ENCODE data around the gene PDK2. TPM values are rescaled to one million over a fixed set of nuclear protein-coding genes. Genes with fewer than 3 reads are reported as not detected.

Gene PDK2
- total and polyA plus RNA-seq, 9 of the 15 experiments (the other 6 are each of a cell fraction or from before 2014, with no cell fraction given) = 0.03 to 2.5 (median 1.4) TPM

DNA sequence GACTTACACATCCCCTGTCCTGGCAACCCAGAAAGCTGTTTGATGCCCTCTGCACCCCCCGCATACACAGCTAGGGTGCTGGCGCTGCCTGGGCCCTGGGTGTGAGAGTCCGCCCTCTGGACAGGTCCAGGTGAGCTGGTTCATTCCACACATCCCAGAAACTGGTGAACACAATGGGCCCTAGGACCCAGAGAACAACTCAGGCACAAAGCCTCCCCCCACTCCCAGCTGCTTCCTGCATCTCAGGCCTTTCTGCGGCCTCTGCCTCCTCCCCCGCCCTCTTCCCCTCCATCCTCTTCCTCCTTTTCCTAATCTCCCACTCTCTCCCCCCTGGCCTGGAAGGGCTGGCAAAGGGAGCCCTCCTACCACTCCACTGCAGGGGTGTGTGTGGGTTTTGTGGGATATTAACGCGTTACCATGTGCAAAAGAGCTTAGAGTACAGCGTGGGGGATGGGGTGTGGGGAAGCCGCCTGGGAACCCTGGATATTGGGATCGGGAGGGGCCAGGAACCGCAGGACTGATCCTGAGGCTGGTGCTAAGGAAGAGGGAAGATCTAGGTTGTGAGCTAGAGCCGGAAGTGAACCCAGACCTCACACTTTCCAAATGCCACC is 56.9 kb downstream of the PDK2 start (continued):
- TF ChIP-seq PCBP2 (IDR thresholded peaks at IDR 0.05; ENCODE audit: low read depth, low read length, poor library complexity, severe bottlenecking) = no peak
- peak; percentile 90 for TF ChIP-seq DACH1 (IDR thresholded peaks at IDR 0.05; ENCODE audit: partially characterized antibody)
- no peak for TF ChIP-seq PPARD (CRISPR knock-in tag; IDR thresholded peaks at IDR 0.05)
- 0 out of 2 replicates have a peak, but pooled peaks have one; percentile 31 for TF ChIP-seq OTX1 (CRISPR knock-in tag; IDR thresholded peaks at IDR 0.05)
- TF ChIP-seq, protein P1, sequence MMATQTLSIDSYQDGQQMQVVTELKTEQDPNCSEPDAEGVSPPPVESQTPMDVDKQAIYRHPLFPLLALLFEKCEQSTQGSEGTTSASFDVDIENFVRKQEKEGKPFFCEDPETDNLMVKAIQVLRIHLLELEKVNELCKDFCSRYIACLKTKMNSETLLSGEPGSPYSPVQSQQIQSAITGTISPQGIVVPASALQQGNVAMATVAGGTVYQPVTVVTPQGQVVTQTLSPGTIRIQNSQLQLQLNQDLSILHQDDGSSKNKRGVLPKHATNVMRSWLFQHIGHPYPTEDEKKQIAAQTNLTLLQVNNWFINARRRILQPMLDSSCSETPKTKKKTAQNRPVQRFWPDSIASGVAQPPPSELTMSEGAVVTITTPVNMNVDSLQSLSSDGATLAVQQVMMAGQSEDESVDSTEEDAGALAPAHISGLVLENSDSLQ (IDR thresholded peaks at IDR 0.05) = no peak
- no peak for TF ChIP-seq SAP30 (IDR thresholded peaks at IDR 0.05; ENCODE audit: borderline replicate concordance, insufficient read depth, low read depth, low read length, poor library complexity, severe bottlenecking)
- TF ChIP-seq CSDE1 (IDR thresholded peaks at IDR 0.05) = no peak; a peak in 1 of 4 replicates
- no peak for TF ChIP-seq ZNF695 (CRISPR knock-in tag; IDR thresholded peaks at IDR 0.05)
- TF ChIP-seq, protein P2, sequence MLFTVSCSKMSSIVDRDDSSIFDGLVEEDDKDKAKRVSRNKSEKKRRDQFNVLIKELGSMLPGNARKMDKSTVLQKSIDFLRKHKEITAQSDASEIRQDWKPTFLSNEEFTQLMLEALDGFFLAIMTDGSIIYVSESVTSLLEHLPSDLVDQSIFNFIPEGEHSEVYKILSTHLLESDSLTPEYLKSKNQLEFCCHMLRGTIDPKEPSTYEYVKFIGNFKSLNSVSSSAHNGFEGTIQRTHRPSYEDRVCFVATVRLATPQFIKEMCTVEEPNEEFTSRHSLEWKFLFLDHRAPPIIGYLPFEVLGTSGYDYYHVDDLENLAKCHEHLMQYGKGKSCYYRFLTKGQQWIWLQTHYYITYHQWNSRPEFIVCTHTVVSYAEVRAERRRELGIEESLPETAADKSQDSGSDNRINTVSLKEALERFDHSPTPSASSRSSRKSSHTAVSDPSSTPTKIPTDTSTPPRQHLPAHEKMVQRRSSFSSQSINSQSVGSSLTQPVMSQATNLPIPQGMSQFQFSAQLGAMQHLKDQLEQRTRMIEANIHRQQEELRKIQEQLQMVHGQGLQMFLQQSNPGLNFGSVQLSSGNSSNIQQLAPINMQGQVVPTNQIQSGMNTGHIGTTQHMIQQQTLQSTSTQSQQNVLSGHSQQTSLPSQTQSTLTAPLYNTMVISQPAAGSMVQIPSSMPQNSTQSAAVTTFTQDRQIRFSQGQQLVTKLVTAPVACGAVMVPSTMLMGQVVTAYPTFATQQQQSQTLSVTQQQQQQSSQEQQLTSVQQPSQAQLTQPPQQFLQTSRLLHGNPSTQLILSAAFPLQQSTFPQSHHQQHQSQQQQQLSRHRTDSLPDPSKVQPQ (CRISPR knock-in tag; IDR thresholded peaks at IDR 0.05; ENCODE audit: borderline replicate concordance) = no peak
- TF ChIP-seq RBM17 (IDR thresholded peaks at IDR 0.05; ENCODE audit: borderline replicate concordance, low read depth, low read length) = no peak
- TF ChIP-seq, protein P3, sequence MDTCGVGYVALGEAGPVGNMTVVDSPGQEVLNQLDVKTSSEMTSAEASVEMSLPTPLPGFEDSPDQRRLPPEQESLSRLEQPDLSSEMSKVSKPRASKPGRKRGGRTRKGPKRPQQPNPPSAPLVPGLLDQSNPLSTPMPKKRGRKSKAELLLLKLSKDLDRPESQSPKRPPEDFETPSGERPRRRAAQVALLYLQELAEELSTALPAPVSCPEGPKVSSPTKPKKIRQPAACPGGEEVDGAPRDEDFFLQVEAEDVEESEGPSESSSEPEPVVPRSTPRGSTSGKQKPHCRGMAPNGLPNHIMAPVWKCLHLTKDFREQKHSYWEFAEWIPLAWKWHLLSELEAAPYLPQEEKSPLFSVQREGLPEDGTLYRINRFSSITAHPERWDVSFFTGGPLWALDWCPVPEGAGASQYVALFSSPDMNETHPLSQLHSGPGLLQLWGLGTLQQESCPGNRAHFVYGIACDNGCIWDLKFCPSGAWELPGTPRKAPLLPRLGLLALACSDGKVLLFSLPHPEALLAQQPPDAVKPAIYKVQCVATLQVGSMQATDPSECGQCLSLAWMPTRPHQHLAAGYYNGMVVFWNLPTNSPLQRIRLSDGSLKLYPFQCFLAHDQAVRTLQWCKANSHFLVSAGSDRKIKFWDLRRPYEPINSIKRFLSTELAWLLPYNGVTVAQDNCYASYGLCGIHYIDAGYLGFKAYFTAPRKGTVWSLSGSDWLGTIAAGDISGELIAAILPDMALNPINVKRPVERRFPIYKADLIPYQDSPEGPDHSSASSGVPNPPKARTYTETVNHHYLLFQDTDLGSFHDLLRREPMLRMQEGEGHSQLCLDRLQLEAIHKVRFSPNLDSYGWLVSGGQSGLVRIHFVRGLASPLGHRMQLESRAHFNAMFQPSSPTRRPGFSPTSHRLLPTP (IDR thresholded peaks at IDR 0.05; ENCODE audit: borderline replicate concordance, extremely low read depth, insufficient read length) = no peak
- TF ChIP-seq CREBBP (IDR thresholded peaks at IDR 0.05; ENCODE audit: low read depth, low read length) = no peak
- TF ChIP-seq, protein P4, sequence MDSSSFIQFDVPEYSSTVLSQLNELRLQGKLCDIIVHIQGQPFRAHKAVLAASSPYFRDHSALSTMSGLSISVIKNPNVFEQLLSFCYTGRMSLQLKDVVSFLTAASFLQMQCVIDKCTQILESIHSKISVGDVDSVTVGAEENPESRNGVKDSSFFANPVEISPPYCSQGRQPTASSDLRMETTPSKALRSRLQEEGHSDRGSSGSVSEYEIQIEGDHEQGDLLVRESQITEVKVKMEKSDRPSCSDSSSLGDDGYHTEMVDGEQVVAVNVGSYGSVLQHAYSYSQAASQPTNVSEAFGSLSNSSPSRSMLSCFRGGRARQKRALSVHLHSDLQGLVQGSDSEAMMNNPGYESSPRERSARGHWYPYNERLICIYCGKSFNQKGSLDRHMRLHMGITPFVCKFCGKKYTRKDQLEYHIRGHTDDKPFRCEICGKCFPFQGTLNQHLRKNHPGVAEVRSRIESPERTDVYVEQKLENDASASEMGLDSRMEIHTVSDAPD (CRISPR knock-in tag; IDR thresholded peaks at IDR 0.05) = no peak
- TF ChIP-seq POLR3A (IDR thresholded peaks at IDR 0.05; ENCODE audit: borderline replicate concordance, extremely low read depth, insufficient read depth, insufficient read length) = no peak
- TF ChIP-seq FIP1L1 (IDR thresholded peaks at IDR 0.05; ENCODE audit: low read depth, low read length, poor library complexity, severe bottlenecking) = no peak
- TF ChIP-seq, protein P5, sequence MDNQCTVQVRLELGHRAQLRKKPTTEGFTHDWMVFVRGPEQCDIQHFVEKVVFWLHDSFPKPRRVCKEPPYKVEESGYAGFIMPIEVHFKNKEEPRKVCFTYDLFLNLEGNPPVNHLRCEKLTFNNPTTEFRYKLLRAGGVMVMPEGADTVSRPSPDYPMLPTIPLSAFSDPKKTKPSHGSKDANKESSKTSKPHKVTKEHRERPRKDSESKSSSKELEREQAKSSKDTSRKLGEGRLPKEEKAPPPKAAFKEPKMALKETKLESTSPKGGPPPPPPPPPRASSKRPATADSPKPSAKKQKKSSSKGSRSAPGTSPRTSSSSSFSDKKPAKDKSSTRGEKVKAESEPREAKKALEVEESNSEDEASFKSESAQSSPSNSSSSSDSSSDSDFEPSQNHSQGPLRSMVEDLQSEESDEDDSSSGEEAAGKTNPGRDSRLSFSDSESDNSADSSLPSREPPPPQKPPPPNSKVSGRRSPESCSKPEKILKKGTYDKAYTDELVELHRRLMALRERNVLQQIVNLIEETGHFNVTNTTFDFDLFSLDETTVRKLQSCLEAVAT (IDR thresholded peaks at IDR 0.05) = peak; percentile 51 to 87; a peak in 3 of 4 replicates

Measured in K562 (cell line).